ENCODE measurements around the gene EIF3I.

EIF3I gene

GRCh38 chr1:32199717-32200072 lies 22.5 kb upstream of the EIF3I start:
- Histone ChIP-seq H3K36me3 (ENCODE audit: control insufficient read depth, insufficient read depth, low read length) (peaks cover 21% of the 10 kb centered on the region), H3K27me3 (ENCODE audit: control insufficient read depth, insufficient read depth, low read length) (peaks cover 13% of the 10 kb centered on the region), H3K9me3 (ENCODE audit: control insufficient read depth, insufficient read depth, low read length) (no peaks in the 10 kb centered on the region), H3K4me3 (ENCODE audit: low read depth, low read length) (peak overlapping the region; percentile 63), H3K4me1 (ENCODE audit: control insufficient read depth, insufficient read depth, low read length) (peaks cover 7% of the 10 kb centered on the region), H3K9ac (ENCODE audit: low read depth, low read length) (peak overlapping the region; percentile 14)

- peaks cover 14% of the 10 kb centered on the region for H3K36me3 ChIP-seq (ENCODE audit: control insufficient read depth, insufficient read depth, low read length)
- peak within 1 kb of the TSS; percentile 14 for H3K9ac ChIP-seq (ENCODE audit: low read depth, low read length)
- H3K4me1 ChIP-seq (ENCODE audit: control insufficient read depth, insufficient read depth, low read length) = peaks cover 9% of the 10 kb centered on the region
- H3K9me3 ChIP-seq (ENCODE audit: control insufficient read depth, insufficient read depth, low read length) = no peaks in the 10 kb centered on the region
- peak within 1 kb of the TSS; percentile 63 for H3K4me3 ChIP-seq (ENCODE audit: low read depth, low read length)
- H3K27me3 ChIP-seq (ENCODE audit: control insufficient read depth, insufficient read depth, low read length) = peaks cover 16% of the 10 kb centered on the region
These were observed 21.8 kb upstream of the EIF3I start, which contains the start of gene CCDC28B for GRCh38 chr1:32200226-32201010. Gene CCDC28B, plus strand, starts transcription at chr1:32200595. Its CDS starts 1,341 bp downstream, at chr1:32201936.

DNA sequence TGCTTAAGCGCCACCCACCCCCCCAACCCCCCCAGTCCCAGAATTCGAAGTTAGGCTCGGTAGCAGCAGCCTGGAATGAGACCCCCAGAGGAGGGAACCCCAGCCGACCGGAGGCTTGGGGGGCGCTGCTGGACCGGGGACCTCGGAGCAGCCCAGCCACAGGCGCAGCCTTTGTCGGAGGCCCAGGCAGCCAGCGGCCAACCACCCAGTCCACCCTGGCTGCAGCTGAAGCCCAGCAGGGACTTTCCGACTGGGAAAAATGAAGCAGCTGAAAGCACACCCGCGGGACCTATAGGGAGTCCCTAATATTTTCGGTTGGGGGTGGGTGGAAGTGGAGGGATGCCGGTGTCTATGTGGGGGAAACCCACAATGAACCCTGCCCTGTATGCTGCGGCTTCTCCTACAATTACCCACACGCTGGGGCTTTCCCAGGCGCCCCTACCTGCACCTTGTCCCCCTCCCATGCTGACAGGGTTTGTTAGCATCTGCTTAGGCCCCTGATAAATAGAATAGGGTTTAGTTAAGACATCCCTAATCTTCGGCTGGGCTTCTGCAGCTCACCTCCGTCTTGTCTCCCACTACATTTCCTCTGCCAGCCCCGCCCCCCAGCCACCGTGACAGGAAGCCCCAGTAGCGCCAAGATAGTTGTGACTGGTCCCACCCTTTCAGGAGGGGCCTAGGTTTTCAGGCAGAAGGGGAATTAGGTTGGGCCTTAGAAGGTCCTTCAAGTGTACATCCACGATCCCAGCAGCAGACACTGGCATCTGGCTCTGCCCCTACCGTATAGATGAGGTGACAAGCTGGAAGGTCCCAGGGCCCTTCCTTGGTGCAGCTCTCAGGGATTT lies 21.0 kb upstream of the EIF3I start:
- Histone ChIP-seq H3K4me1 (ENCODE audit: control insufficient read depth, insufficient read depth, low read length) (peaks cover 10% of the 10 kb centered on the region), H3K9me3 (ENCODE audit: control insufficient read depth, insufficient read depth, low read length) (no peaks in the 10 kb centered on the region), H3K4me3 (ENCODE audit: low read depth, low read length) (peak overlapping the region; percentile 63), H3K36me3 (ENCODE audit: control insufficient read depth, insufficient read depth, low read length) (peaks cover 7% of the 10 kb centered on the region), H3K27me3 (ENCODE audit: control insufficient read depth, insufficient read depth, low read length) (peaks cover 16% of the 10 kb centered on the region), H3K9ac (ENCODE audit: low read depth, low read length) (no peak overlapping the region)

GRCh38 chr1:32204943-32205361 lies 17.3 kb upstream of the EIF3I start:
- H3K9ac ChIP-seq (ENCODE audit: low read depth, low read length) = peak overlapping the region; percentile 24
- H3K27me3 ChIP-seq (ENCODE audit: control insufficient read depth, insufficient read depth, low read length) = peaks cover 16% of the 10 kb centered on the region
- H3K4me3 ChIP-seq (ENCODE audit: low read depth, low read length) = peak overlapping the region; percentile 96
- no peaks in the 10 kb centered on the region for H3K9me3 ChIP-seq (ENCODE audit: control insufficient read depth, insufficient read depth, low read length)
- H3K36me3 ChIP-seq (ENCODE audit: control insufficient read depth, insufficient read depth, low read length) = no peaks in the 10 kb centered on the region
- H3K4me1 ChIP-seq (ENCODE audit: control insufficient read depth, insufficient read depth, low read length) = peaks cover 12% of the 10 kb centered on the region

DNA sequence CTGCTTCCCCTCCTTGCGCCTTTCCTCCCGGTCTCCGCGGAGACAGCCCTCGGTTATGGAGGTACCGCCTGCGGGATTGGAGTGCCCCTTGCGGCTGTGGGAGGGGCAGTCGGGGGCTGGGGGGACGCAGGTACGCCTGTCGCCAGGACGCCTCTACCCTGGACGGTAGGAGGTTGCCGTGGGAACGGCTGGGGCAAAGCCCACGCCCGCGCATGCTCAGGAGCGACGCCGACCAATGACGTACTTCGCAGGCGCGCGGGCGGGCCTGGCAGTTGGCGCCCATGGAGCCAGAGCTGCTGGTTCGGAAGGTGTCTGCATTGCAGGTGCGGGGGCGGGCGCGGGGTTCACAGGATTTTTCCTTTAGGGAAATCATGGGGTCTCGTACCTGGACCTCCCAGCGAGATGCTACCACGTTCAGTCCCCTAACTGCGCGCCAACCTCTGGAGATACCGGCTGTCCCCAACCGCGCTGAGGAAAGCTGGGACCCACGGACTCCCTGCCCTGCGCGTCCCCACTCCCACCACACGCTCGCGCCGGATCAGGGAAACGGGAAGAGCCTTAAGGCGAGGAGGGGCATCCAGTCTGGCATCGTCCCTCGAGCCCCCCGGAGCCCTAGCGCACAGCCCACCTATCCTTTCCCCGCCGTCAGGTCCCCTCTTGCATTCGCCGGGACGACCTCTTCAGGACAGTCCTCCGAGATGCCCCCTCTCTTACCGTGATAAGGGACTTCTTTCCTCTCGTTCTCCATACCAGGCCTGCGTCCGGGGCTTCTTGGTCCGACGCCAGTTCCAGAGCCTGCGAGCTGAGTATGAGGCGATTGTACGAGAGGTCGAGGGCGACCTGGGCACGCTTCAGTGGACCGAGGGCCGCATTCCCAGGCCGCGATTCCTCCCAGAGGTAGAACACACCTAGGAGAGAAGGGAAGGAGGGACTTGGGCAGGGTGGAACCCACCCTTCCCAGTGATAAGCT lies 16.5 kb upstream of the EIF3I start, which contains the start of gene IQCC:
Gene IQCC (plus strand): TSS at position 271 of the 970 bp plus-strand sequence. CDS start 11 bp downstream, at position 282.
- Histone ChIP-seq H3K36me3 (ENCODE audit: control insufficient read depth, insufficient read depth, low read length) (no peaks in the 10 kb centered on the region), H3K9ac (ENCODE audit: low read depth, low read length) (peak within 1 kb of the TSS; percentile 87), H3K27me3 (ENCODE audit: control insufficient read depth, insufficient read depth, low read length) (peaks cover 16% of the 10 kb centered on the region), H3K9me3 (ENCODE audit: control insufficient read depth, insufficient read depth, low read length) (no peaks in the 10 kb centered on the region), H3K4me3 (ENCODE audit: low read depth, low read length) (peak within 1 kb of the TSS; percentile 96), H3K4me1 (ENCODE audit: control insufficient read depth, insufficient read depth, low read length) (peaks cover 12% of the 10 kb centered on the region)

- H3K4me3 ChIP-seq (ENCODE audit: low read depth, low read length) = no peak overlapping the region
- no peaks in the 10 kb centered on the region for H3K36me3 ChIP-seq (ENCODE audit: control insufficient read depth, insufficient read depth, low read length)
- H3K4me1 ChIP-seq (ENCODE audit: control insufficient read depth, insufficient read depth, low read length) = peaks cover 6% of the 10 kb centered on the region
- H3K9me3 ChIP-seq (ENCODE audit: control insufficient read depth, insufficient read depth, low read length) = no peaks in the 10 kb centered on the region
- H3K9ac ChIP-seq (ENCODE audit: low read depth, low read length) = no peak overlapping the region
- H3K27me3 ChIP-seq (ENCODE audit: control insufficient read depth, insufficient read depth, low read length) = peaks cover 15% of the 10 kb centered on the region
These were observed 13.7 kb upstream of the EIF3I start for GRCh38 chr1:32208469-32208868.

DNA sequence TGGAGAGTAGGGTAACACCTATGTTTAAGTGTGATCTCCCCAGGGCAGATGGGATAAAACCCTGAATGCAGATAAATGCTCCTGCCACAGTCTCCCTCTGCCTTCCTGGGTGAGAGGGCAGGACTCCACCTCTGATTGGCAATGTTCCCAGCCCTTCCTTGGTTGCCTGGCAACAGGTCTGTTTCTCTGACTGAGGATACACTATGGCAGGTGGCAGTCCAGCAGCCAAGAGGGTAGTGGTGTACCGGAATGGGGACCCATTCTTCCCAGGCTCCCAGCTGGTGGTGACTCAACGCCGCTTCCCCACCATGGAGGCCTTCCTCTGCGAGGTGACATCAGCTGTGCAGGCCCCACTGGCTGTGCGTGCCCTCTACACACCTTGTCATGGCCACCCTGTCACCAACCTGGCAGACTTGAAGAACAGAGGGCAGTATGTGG lies 13.3 kb upstream of the EIF3I start, which contains the start of gene DCDC2B:
Gene DCDC2B (plus strand): TSS at position 199 of the 438 bp plus-strand sequence. CDS start 5 bp downstream, at position 204.
- H3K9me3 ChIP-seq (ENCODE audit: control insufficient read depth, insufficient read depth, low read length) = no peaks in the 10 kb centered on the region
- no peak within 1 kb of the TSS for H3K4me3 ChIP-seq (ENCODE audit: low read depth, low read length)
- H3K36me3 ChIP-seq (ENCODE audit: control insufficient read depth, insufficient read depth, low read length) = peaks cover 2% of the 10 kb centered on the region
- H3K9ac ChIP-seq (ENCODE audit: low read depth, low read length) = no peak within 1 kb of the TSS
- H3K27me3 ChIP-seq (ENCODE audit: control insufficient read depth, insufficient read depth, low read length) = peaks cover 11% of the 10 kb centered on the region
- H3K4me1 ChIP-seq (ENCODE audit: control insufficient read depth, insufficient read depth, low read length) = peaks cover 6% of the 10 kb centered on the region

- H3K9me3 ChIP-seq (ENCODE audit: control insufficient read depth, insufficient read depth, low read length) = no peaks in the 10 kb centered on the region
- H3K36me3 ChIP-seq (ENCODE audit: control insufficient read depth, insufficient read depth, low read length) = peaks cover 17% of the 10 kb centered on the region
- no peaks in the 10 kb centered on the region for H3K27me3 ChIP-seq (ENCODE audit: control insufficient read depth, insufficient read depth, low read length)
- H3K9ac ChIP-seq (ENCODE audit: low read depth, low read length) = no peak overlapping the region
- H3K4me3 ChIP-seq (ENCODE audit: low read depth, low read length) = no peak overlapping the region
- H3K4me1 ChIP-seq (ENCODE audit: control insufficient read depth, insufficient read depth, low read length) = no peaks in the 10 kb centered on the region
These were observed 6.4 kb upstream of the EIF3I start for GRCh38 chr1:32215629-32216480.

DNA sequence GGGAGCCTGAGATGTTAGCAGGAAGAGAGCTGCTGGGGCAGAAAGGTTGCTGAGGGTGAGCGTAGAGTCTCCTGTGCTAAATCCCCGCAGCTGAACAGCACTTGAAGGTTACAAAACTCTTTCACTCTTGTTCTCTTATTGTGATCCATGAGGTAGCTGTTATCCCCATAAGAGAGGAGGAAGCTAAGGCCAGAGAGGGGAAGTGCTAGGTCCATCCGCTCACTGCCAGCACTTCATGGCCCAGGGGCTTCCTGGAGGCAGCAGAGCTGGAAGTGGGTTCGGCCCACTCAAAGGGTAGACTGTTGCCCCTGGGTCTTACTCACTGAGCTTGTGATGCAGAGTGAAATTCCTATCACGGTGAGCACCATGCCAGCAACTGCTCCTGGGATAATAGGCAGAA lies 5.6 kb upstream of the EIF3I start:
- Histone ChIP-seq H3K9ac (ENCODE audit: low read depth, low read length) (no peak overlapping the region), H3K9me3 (ENCODE audit: control insufficient read depth, insufficient read depth, low read length) (no peaks in the 10 kb centered on the region)

DNA sequence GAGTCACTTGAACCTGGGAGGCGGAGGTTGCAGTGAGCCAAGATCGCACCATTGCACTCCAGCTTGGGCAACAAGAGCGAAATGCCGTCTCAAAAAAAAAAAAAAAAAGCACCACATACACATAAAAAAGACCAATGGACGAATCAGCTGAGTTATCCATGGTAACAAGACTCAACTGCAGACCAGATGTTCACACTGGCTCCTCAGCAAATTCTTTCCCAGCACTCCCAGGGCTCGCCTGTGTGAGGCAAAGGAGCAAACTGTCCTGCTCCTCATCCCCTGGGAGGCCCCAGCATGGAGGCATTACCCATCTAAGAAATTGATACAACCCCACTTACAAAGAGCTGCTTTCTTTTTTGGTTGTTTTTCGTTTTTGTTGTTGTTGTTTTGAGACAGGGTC lies 3.2 kb upstream of the EIF3I start:
- H3K9me3 ChIP-seq (ENCODE audit: control insufficient read depth, insufficient read depth, low read length) = no peaks in the 10 kb centered on the region
- peaks cover 17% of the 10 kb centered on the region for H3K36me3 ChIP-seq (ENCODE audit: control insufficient read depth, insufficient read depth, low read length)
- H3K9ac ChIP-seq (ENCODE audit: low read depth, low read length) = no peak overlapping the region
- H3K27me3 ChIP-seq (ENCODE audit: control insufficient read depth, insufficient read depth, low read length) = no peaks in the 10 kb centered on the region
- no peaks in the 10 kb centered on the region for H3K4me1 ChIP-seq (ENCODE audit: control insufficient read depth, insufficient read depth, low read length)
- H3K4me3 ChIP-seq (ENCODE audit: low read depth, low read length) = no peak overlapping the region

More for the DNA sequence above, 5.6 kb upstream of the EIF3I start:
- H3K27me3 ChIP-seq (ENCODE audit: control insufficient read depth, insufficient read depth, low read length) = no peaks in the 10 kb centered on the region
- H3K4me3 ChIP-seq (ENCODE audit: low read depth, low read length) = no peak overlapping the region
- H3K4me1 ChIP-seq (ENCODE audit: control insufficient read depth, insufficient read depth, low read length) = no peaks in the 10 kb centered on the region
- H3K36me3 ChIP-seq (ENCODE audit: control insufficient read depth, insufficient read depth, low read length) = peaks cover 17% of the 10 kb centered on the region
